Uterus (tissue), 4 donors: ENCODE results near the gene FXYD6. TPM values are rescaled to one million over a fixed set of nuclear protein-coding genes. Genes with fewer than 3 reads are reported as not detected.

Experiments
- DNase-seq, 2 donors: peaks; one replicate each; pipeline ENCODE4 v3.0.0-alpha.2; 2019 to 2020
- H3K27ac ChIP-seq, 2 donors: fragments of 200-600 bp; sonication (generic); 1 replicate in 1 of 2; 2 replicates in 1 of 2; pipeline ENCODE4 v1.5.1; 2016 to 2018
- H3K27me3 ChIP-seq, 2 donors: fragments of 200-600 bp; sonication (generic); one replicate each; pipeline ENCODE4 v1.5.1; 2018 to 2019; ENCODE audit warnings: control low read depth in 1 of 2
- H3K36me3 ChIP-seq, 2 donors: fragments of 200-600 bp; sonication (generic); one replicate each; pipeline ENCODE4 v1.5.1; 2019; ENCODE audit warnings: control low read depth in 1 of 2
- H3K4me1 ChIP-seq, 2 donors: fragments of 200-600 bp; sonication (generic); one replicate each; pipeline ENCODE4 v1.5.1; 2018 to 2019; ENCODE audit warnings: control low read depth in 1 of 2
- H3K4me3 ChIP-seq, 2 donors: fragments of 200-600 bp; sonication (generic); 1 replicate in 1 of 2; 2 replicates in 1 of 2; pipeline ENCODE4 v1.5.1; 2018 to 2019; ENCODE audit warnings: mild to moderate bottlenecking in 1 of 2
- H3K9me3 ChIP-seq, 2 donors: fragments of 200-600 bp; sonication (generic); one replicate each; pipeline ENCODE4 v1.5.1; 2019; ENCODE audit warnings: control low read depth in 1 of 2
- POLR2A ChIP-seq, 2 donors: fragments of 450-650 bp; IDR thresholded peaks; one replicate each; pipeline ENCODE4 v1.6.1; 2016; ENCODE audit warnings: antibody characterized with exemption in 2 of 2, mild to moderate bottlenecking in 1 of 2, moderate library complexity in 1 of 2
- intact Hi-C: fragments of 100-400 bp; cut with DNase I; formaldehyde crosslinking; loops from one replicate; pipeline ENCODE4 v1.15.1; 2023; ENCODE audit warnings: low total_unique reads
- total RNA-seq, 4 donors: library from RNA; depleted of rRNA in 3 of 4; stranded (reverse); fragments of >200 nt in 3 of 4; gene quantifications; one replicate each; pipeline versions ENCODE4 v1.1.0 to v1.2.4, GENCODE V29; 2014 to 2023
- TF ChIP-seq, protein P1 (sequence below), 4 experiments: fragments of 200-600 bp in 2 of 4; fragments of 450-650 bp in 2 of 4; sonication (generic) in 2 of 4; IDR thresholded peaks; one replicate each; pipeline ENCODE4 v1.5.1; 2016 to 2019; ENCODE audit warnings: antibody characterized with exemption in 4 of 4, mild to moderate bottlenecking in 2 of 4, moderate library complexity in 1 of 4
- donor health status: DM: yes; HTN: yes; CAD: no.

FXYD6 gene
- total RNA-seq, 4 donors from 2014 or later = 85.3 to 307 (median 192) TPM

DNA sequence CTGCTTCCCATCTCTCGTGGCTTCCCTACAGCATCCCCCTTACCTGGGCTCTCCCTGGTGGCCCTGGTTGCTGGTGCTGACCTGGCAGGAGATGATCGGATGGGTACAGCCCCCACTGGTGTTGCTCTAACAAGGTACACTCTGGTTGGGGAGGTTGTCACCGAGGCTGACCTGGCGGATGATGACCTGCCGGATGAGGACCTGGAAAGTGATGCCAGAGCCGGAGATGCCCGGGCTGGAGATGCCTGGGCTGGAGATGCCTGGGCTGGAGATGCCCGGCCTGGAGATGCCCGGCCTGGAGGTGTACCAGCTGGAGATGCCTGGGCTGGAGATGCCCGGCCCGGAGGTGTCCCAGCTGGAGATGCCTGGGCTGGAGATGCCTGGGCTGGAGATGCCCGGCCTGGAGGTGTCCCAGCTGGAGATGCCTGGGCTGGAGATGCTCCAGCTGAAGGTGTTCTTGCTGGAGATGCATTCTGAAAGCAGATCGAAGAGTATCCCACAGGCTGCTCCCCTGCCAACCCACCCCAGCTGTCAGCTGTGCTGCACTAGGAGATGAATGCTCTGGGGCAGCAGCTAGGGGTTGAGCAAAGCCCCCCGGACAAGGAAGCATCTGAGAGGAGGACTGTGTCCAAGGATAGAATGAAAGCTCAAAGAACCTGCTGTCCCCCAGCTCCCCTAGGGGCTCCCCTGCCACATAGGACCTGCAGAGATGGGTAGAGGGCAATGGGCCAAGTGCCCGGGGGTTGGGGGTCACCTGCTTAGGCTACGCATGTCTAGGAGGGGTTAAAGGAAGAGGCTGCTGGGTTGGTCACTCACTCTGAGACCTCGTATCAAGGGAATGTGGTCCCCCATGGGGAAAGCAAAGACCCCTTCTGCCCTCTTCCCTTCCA lies 42.2 kb upstream of the FXYD6 start:
- Histone ChIP-seq H3K4me1 (no peaks in the 10 kb centered on the region), H3K27me3 (no peaks in the 10 kb centered on the region), H3K36me3 (no peaks in the 10 kb centered on the region), H3K4me3 (no peak overlapping the region), H3K9me3 (no peaks in the 10 kb centered on the region), H3K27ac (no peak overlapping the region)
- peak; percentile 12 to 15 for DNase-seq
- no peak for TF ChIP-seq POLR2A (IDR thresholded peaks at IDR 0.05)
- TF ChIP-seq, protein P1, sequence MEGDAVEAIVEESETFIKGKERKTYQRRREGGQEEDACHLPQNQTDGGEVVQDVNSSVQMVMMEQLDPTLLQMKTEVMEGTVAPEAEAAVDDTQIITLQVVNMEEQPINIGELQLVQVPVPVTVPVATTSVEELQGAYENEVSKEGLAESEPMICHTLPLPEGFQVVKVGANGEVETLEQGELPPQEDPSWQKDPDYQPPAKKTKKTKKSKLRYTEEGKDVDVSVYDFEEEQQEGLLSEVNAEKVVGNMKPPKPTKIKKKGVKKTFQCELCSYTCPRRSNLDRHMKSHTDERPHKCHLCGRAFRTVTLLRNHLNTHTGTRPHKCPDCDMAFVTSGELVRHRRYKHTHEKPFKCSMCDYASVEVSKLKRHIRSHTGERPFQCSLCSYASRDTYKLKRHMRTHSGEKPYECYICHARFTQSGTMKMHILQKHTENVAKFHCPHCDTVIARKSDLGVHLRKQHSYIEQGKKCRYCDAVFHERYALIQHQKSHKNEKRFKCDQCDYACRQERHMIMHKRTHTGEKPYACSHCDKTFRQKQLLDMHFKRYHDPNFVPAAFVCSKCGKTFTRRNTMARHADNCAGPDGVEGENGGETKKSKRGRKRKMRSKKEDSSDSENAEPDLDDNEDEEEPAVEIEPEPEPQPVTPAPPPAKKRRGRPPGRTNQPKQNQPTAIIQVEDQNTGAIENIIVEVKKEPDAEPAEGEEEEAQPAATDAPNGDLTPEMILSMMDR (IDR thresholded peaks at IDR 0.05) = no peak
- intact Hi-C loops = no loop called here

GRCh38 chr11:117917591-117918151 lies 41.2 kb upstream of the FXYD6 start:
- no peak for TF ChIP-seq POLR2A (IDR thresholded peaks at IDR 0.05)
- TF ChIP-seq, protein P1 (IDR thresholded peaks at IDR 0.05) = no peak
- H3K36me3 ChIP-seq = no peaks in the 10 kb centered on the region
- H3K9me3 ChIP-seq = no peaks in the 10 kb centered on the region
- peak; percentile 5 to 7 for DNase-seq
- no peak overlapping the region for H3K27ac ChIP-seq
- intact Hi-C loops = no loop called here
- H3K27me3 ChIP-seq = no peaks in the 10 kb centered on the region
- no peak overlapping the region for H3K4me3 ChIP-seq
- H3K4me1 ChIP-seq = no peaks in the 10 kb centered on the region

- Histone ChIP-seq H3K4me1 (no peaks in the 10 kb centered on the region), H3K27ac (no peak overlapping the region), H3K36me3 (no peaks in the 10 kb centered on the region), H3K27me3 (no peaks in the 10 kb centered on the region), H3K4me3 (no peak overlapping the region), H3K9me3 (no peaks in the 10 kb centered on the region)
- no peak for TF ChIP-seq POLR2A (IDR thresholded peaks at IDR 0.05)
- TF ChIP-seq, protein P1 (IDR thresholded peaks at IDR 0.05) = no peak
- DNase-seq = peak; percentile 6 to 11
- intact Hi-C loops = no loop called here
Observed at GRCh38 chr11:117916956-117917355, 40.5 kb upstream of the FXYD6 start.

GRCh38 chr11:117915672-117916235 lies 39.3 kb upstream of the FXYD6 start:
- TF ChIP-seq, protein P1 (IDR thresholded peaks at IDR 0.05) = no peak
- TF ChIP-seq POLR2A (IDR thresholded peaks at IDR 0.05) = no peak
- no peaks in the 10 kb centered on the region for H3K9me3 ChIP-seq
- intact Hi-C loops = no loop called here
- no peaks in the 10 kb centered on the region for H3K27me3 ChIP-seq
- H3K4me3 ChIP-seq = no peak overlapping the region
- no peak overlapping the region for H3K27ac ChIP-seq
- peak in 1 of 2 donors; percentile 5 for DNase-seq
- H3K36me3 ChIP-seq = no peaks in the 10 kb centered on the region
- H3K4me1 ChIP-seq = no peaks in the 10 kb centered on the region
